HAP-1 (cell line): ENCODE measurements around the gene TMEM256.

Source experiments
- DNase-seq, 2 experiments: peaks; one replicate each; pipeline ENCODE4 v3.0.0-alpha.2; 2016 to 2020; ENCODE audit warnings: low spot score in 2 of 2
- H3K27me3 ChIP-seq: fragments of 250-450 bp; sonication (Bioruptor Pico); 2 replicates; pipeline ENCODE4 v1.5.1; 2020; ENCODE audit warnings: low read depth, mild to moderate bottlenecking, moderate library complexity
- H3K36me3 ChIP-seq: fragments of 250-450 bp; sonication (Bioruptor Pico); replicated peaks from 2 replicates; pipeline ENCODE4 v1.5.1; 2020; ENCODE audit warnings: mild to moderate bottlenecking
- H3K4me1 ChIP-seq: fragments of 250-450 bp; sonication (Bioruptor Pico); 2 replicates; pipeline ENCODE4 v1.5.1; 2020; ENCODE audit warnings: mild to moderate bottlenecking
- H3K4me3 ChIP-seq: fragments of 250-450 bp; sonication (Bioruptor Pico); 2 replicates; pipeline ENCODE4 v1.5.1; 2020; ENCODE audit warnings: mild to moderate bottlenecking, moderate library complexity
- H3K9me3 ChIP-seq: fragments of 250-450 bp; sonication (Bioruptor Pico); 2 replicates; pipeline ENCODE4 v1.5.1; 2020; ENCODE audit warnings: mild to moderate bottlenecking, moderate library complexity
- in situ Hi-C: fragments of 300-500 bp; cut with MboI; formaldehyde crosslinking; loops from 3 replicates; pipeline ENCODE4 v1.14.3; 2020; ENCODE audit warnings: low sequenced_read_pairs, inconsistent platforms, mixed read lengths

The TMEM256 gene

DNA sequence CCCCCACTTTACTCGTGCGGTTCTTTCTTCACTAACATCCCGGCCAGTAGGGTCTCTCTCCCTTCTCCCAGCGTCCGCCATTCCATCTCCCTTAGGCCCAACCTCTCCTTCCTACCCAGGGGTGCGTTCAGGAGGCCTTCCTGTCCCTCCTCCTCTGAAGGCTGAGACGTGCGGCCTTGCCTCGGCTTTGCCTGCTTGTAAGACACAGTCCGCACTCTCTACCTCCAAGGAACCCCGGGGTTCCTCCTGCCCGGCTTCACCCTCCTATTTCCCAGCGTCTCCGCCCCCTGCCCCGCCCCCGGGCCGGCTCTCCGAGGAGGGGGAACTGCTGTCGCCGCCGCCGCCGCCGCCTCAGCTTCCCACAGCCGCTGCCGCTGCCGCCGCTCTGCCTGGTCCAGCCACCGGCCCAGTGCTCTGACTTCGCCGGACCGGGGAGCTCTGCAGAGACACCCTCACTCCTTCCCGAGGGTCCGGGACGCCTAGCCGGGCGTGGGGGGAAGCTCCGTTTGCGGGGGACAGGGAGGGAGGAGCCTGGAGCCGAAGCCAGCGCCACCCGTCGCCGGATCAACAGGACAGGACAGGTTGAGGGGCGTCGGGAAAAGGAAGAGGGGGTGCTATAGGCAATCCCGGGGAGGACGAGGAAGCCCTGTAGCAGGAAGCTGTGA lies 34.2 kb upstream of the TMEM256 start:
- no peaks in the 10 kb centered on the region; the same call in 1 of the 2 replicates for H3K27me3 ChIP-seq
- peaks cover 11% of the 10 kb centered on the region for H3K4me1 ChIP-seq
- peak in 1 of 2 experiments; percentile 77 for DNase-seq
- peak overlapping the region; percentile 29 for H3K4me3 ChIP-seq
- in situ Hi-C loops, result no loop called here
- H3K36me3 ChIP-seq, result no peaks in the 10 kb centered on the region
- H3K9me3 ChIP-seq, result no peaks in the 10 kb centered on the region

DNA sequence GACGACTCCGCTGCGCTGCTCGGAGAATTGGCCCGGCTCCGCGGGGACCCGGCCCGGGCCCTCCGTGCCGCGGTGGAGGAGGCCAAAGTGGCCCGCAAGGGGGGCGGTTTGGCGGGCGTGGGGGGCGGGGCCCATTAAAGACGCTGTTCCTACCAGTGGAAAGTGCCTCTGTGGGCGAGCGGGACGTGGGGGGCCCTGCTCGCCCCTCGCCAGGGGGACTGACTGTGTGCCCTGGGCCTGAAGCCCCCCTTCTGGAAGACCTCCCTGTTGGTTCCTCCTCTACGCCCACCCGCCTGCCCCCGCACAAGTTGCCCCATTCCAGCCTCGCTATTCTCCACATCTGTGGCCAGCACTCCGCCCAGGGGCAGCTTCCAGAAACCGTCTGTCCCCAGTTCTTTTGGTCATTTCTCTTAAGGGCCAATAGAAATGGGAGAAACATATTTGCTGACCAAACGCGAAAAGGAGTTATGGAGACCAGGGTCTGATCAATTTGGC lies 33.5 kb upstream of the TMEM256 start:
- peak overlapping the region; percentile 22 for H3K4me3 ChIP-seq
- H3K9me3 ChIP-seq, result no peaks in the 10 kb centered on the region

DNA sequence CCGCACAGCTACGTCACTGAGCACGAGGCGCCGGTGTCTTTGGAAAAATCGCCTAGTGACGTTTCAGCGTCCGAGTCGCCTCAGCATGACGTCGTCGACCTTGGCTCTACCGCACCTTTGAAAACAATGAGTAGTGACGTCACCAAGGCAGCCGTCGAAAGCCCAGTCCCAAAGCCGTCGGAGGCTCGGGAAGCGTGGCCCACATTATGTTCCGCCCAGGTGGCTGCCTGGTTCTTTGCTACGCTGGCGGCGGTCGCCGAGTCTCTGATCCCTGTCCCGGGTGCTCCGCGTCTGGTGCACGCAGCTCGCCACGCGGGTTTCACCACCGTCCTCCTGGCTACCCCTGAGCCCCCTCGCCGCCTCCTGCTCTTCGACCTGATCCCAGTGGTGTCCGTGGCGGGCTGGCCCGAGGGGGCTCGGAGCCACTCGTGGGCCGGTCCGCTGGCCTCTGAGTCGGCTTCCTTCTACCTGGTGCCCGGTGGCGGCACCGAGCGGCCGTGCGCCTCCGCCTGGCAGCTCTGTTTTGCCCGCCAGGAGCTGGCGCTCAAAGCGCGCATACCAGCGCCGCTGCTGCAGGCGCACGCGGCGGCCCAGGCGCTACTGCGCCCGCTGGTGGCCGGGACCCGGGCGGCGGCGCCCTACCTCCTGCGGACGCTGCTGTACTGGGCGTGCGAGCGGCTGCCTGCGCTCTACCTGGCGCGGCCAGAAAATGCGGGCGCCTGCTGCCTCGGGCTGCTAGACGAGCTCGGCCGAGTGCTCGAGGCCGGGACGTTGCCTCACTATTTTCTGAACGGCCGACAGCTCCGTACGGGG lies 32.9 kb upstream of the TMEM256 start:
- Histone ChIP-seq H3K4me1 (peaks cover 11% of the 10 kb centered on the region), H3K36me3 (no peaks in the 10 kb centered on the region), H3K4me3 (peak overlapping the region; percentile 22), H3K27me3 (no peaks in the 10 kb centered on the region; the same call in 1 of the 2 replicates), H3K9me3 (no peaks in the 10 kb centered on the region)
- in situ Hi-C loops, result no loop called here
- peak; percentile 82 to 84 for DNase-seq

More for the DNA sequence above, 33.5 kb upstream of the TMEM256 start:
- H3K36me3 ChIP-seq, result no peaks in the 10 kb centered on the region
- no peaks in the 10 kb centered on the region; the same call in 1 of the 2 replicates for H3K27me3 ChIP-seq
- peaks cover 11% of the 10 kb centered on the region for H3K4me1 ChIP-seq
- DNase-seq, result no peak
- in situ Hi-C loops, result no loop called here

DNA sequence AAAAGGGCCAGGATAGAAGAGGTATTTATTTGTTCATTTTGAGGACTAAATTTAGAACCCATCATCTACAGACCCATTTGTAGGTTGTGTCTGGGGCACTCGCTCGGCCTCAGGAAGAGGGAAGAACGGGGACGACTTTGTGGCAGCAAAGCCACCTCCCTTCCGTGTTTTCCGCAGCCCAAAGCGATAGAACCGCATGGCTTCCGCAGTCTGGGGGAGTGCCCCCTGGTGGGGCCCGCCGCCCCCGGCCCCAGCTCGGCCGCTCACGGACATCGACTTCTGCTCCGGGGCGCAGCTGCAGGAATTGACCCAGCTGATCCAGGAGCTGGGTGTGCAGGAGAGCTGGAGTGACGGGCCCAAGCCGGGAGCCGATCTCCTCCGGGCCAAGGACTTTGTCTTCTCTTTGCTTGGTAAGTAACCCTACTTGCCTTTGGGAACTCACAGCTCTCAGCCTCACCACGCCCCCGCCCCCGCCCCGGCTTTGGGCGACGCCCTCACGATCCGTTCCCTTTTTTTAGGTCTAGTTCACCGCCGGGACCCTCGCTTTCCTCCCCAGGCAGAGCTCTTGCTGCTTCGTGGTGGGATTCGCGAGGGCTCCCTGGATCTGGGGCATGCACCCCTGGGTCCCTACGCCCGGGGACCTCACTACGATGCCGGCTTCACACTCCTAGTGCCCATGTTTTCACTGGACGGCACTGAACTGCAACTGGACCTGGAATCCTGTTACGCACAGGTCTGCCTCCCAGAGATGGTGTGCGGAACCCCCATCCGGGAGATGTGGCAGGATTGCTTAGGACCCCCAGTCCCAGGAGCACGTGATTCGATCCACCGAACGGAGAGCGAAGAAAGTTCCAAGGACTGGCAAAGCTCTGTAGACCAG lies 32.0 kb upstream of the TMEM256 start:
- Histone ChIP-seq H3K36me3 (no peaks in the 10 kb centered on the region), H3K4me1 (peaks cover 11% of the 10 kb centered on the region), H3K27me3 (no peaks in the 10 kb centered on the region; the same call in 1 of the 2 replicates), H3K9me3 (no peaks in the 10 kb centered on the region), H3K4me3 (peak overlapping the region; percentile 43)
- in situ Hi-C loops, result no loop called here
- peak; percentile 45 to 77 for DNase-seq

DNA sequence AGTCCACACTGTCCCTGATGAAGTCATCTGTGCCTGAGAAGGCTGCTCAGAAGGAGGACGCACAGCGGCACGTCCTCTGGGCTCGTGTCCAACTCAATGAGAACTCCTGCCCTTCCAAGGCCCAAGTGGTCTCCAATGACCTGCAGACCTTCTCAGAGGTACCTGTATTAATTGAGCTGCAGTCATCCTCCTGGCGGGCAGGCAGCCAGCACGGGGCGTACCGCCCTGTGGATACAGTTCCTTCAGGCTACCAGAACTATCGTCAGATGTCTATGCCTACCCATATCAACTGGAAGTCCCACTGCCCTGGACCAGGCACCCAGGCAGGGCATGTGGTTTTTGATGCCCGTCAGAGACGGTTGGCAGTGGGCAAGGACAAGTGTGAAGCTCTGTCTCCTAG lies 28.4 kb upstream of the TMEM256 start:
- in situ Hi-C loops, result no loop called here
- no peak for DNase-seq
- no peaks in the 10 kb centered on the region; the same call in 1 of the 2 replicates for H3K9me3 ChIP-seq
- H3K4me3 ChIP-seq, result no peak overlapping the region
- H3K36me3 ChIP-seq, result no peaks in the 10 kb centered on the region
- peaks cover 6% of the 10 kb centered on the region for H3K4me1 ChIP-seq
- H3K27me3 ChIP-seq, result no peaks in the 10 kb centered on the region

DNA sequence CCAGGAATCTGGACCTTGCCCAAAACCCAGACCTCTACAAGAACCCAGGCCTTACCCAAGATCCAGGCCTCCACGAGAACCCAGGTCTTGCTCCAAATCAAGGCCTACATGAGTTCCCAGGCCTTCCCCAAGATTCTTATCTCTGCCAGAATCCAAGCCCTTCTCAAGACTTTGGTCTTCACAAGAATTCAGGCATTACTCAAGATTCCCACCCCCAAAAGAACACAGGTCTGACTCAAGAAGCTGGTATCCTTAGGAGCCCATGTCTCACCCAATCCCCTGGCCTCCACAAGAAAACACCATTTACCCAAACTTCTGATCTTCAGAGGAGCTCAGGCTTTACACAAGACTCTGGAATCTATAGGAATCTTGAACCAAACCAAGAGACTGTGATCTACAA lies 27.3 kb upstream of the TMEM256 start:
- Histone ChIP-seq H3K36me3 (no peaks in the 10 kb centered on the region), H3K27me3 (no peaks in the 10 kb centered on the region), H3K4me3 (no peak overlapping the region), H3K9me3 (no peaks in the 10 kb centered on the region; the same call in 1 of the 2 replicates), H3K4me1 (no peaks in the 10 kb centered on the region; the same call in 1 of the 2 replicates)
- in situ Hi-C loops, result no loop called here
- DNase-seq, result no peak

DNA sequence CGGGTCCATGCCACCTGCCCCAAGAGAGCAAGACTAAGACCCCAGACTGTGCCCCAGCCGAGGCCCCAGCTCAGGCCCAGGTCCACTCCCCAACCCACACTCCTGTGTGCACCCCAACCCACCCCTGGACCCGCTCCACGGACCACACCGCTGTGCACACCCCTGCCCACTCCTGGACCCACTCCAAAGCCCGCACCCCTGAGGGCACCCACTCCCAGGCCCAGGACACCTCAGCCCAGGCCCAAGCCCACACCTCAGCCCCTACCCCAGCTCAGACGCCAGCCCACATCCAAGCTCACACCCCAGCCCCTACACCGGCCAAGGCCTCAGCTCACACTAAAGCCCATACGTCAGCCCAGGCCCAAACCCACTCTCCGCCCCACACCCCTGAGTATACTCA lies 25.8 kb upstream of the TMEM256 start:
- Histone ChIP-seq H3K27me3 (no peaks in the 10 kb centered on the region), H3K36me3 (no peaks in the 10 kb centered on the region), H3K4me3 (no peak overlapping the region), H3K4me1 (no peaks in the 10 kb centered on the region), H3K9me3 (no peaks in the 10 kb centered on the region; the same call in 1 of the 2 replicates)
- in situ Hi-C loops, result no loop called here
- no peak for DNase-seq

DNA sequence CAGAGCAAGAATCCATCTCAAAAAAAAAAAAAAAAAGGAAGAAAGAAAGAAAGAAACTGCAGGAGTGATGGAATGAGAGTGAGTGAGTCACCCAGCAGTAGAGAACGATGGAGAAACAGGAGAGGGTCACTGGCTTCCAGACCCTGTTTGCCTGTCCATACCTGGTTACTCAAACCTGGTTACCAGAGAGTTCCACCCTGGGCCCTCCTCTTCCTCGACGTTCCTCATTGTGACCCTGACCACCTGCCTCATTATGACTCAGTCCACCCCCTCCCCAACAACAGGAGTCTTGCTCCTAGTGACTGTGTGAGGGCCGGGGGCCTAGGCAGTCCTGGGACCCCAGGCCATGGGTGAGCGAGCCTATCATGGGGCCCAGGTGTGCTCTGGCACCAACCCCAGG lies 24.7 kb upstream of the TMEM256 start, which contains the start of gene SPEM3:
Gene SPEM3, plus strand, starts transcription at position 301 of the 400 bp plus-strand sequence. Its CDS starts 46 bp downstream, at position 347.
- Histone ChIP-seq H3K9me3 (no peaks in the 10 kb centered on the region; the same call in 1 of the 2 replicates), H3K36me3 (no peaks in the 10 kb centered on the region), H3K27me3 (no peaks in the 10 kb centered on the region), H3K4me1 (no peaks in the 10 kb centered on the region), H3K4me3 (no peak within 1 kb of the TSS)
- in situ Hi-C loops, result no loop called here
- no peak for DNase-seq

DNA sequence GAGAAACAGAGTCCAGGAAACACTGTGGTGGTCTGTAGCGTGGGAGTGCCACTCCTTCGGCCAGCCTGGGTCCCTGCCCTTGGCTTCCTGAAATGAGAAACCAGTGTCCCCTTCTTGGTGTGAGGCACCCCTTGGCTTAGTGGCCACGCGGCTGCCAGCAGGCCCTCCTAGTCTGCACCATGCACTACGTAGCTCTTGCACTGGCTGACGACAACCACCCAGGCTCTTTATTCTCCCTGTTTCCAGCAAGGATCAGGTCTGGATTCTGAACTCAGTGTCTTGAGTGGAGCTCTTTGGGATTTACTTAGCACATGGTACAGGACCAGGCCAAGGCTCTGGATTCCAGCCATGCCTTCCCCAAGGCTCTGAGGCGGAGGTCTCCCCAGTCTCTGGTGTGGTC lies 23.7 kb upstream of the TMEM256 start:
- Histone ChIP-seq H3K4me1 (no peaks in the 10 kb centered on the region), H3K9me3 (no peaks in the 10 kb centered on the region; the same call in 1 of the 2 replicates), H3K27me3 (no peaks in the 10 kb centered on the region), H3K36me3 (no peaks in the 10 kb centered on the region), H3K4me3 (no peak overlapping the region)
- in situ Hi-C loops, result no loop called here
- DNase-seq, result no peak

DNA sequence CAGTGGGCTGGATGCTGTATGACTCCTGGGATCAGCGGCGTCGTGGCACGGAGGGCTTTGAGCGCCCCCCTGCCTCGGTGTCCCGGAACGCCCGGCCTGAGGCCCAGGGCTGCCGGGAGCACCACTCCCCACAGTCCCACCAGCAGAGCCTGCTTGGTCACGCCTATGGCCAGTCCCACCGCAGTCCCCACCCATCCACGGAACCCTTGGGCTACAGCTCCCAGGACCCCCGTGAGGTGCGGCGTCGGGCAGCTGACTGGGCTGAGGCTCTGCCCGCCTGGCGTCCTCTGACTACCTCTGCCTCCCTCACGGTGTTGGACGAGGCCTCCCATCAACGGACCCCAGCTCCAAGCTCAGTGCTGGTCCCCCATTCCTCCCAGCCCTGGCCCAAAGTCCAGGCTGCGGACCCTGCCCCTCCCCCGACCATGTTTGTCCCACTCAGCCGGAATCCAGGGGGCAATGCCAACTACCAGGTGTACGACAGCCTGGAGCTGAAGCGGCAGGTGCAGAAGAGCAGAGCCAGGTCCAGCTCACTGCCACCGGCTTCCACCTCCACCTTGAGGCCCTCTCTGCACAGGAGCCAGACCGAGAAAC lies 23.1 kb upstream of the TMEM256 start:
- no peak for DNase-seq
- Histone ChIP-seq H3K36me3 (no peaks in the 10 kb centered on the region), H3K4me3 (no peak overlapping the region), H3K4me1 (no peaks in the 10 kb centered on the region), H3K9me3 (no peaks in the 10 kb centered on the region; the same call in 1 of the 2 replicates), H3K27me3 (no peaks in the 10 kb centered on the region)
- in situ Hi-C loops, result no loop called here

DNA sequence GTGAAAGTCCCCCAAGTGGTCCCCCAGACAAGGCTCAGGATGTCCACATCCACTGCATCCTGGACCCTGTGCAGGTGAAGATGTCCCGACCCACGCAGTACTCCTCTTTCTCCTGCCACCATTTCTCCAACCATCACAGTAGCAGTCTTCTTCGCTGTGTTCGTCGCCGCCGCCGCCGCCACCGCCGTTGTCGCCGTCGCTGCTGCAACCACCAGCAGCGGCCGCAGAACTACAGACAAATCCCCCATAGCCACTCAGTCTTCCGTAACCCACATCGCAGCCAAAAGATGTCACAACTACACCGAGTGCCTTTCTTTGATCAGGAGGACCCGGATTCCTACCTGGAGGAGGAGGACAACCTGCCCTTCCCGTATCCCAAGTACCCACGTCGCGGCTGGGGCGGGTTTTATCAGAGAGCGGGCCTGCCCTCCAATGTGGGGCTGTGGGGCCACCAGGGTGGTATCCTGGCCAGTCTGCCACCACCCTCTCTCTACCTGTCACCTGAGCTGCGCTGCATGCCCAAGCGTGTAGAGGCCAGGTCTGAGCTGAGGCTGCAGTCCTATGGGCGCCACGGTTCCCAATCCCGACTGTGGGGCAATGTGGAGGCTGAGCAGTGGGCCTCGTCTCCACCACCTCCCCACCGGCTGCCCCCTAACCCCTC lies 22.4 kb upstream of the TMEM256 start:
- Histone ChIP-seq H3K27me3 (no peaks in the 10 kb centered on the region), H3K4me3 (no peak overlapping the region), H3K9me3 (no peaks in the 10 kb centered on the region; the same call in 1 of the 2 replicates), H3K36me3 (no peaks in the 10 kb centered on the region), H3K4me1 (no peaks in the 10 kb centered on the region)
- no peak for DNase-seq
- in situ Hi-C loops, result no loop called here

DNA sequence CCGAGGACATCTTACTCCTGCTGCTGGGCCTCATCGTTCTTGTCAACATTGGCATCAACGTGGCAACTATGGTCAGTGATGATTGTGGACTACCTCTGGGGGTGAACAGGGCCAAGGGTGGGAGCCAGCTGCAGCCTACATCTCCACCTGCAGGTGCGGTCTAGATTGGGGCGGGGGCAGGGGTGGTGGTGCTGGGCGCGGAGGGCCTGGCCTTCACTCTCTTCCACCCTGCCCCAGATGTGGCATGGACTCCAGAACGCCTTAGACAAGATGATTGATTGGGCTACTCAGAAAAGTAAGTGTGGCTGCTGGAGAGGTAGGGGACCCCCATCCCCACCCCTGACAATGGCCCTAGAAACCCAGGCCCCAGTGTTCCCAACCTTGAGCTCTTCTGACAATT lies 21.9 kb upstream of the TMEM256 start:
- in situ Hi-C loops, result no loop called here
- no peak for DNase-seq
- Histone ChIP-seq H3K27me3 (no peaks in the 10 kb centered on the region), H3K4me1 (no peaks in the 10 kb centered on the region), H3K4me3 (no peak overlapping the region), H3K9me3 (no peaks in the 10 kb centered on the region; the same call in 1 of the 2 replicates), H3K36me3 (no peaks in the 10 kb centered on the region)
